HEK293 (cell line): Measurements from ENCODE around the gene KRTAP2-4.

Experiments used
- BCL11B ChIP-seq: fragments of 450-650 bp; formaldehyde crosslinking; IDR thresholded peaks from 2 replicates; pipeline ENCODE4 v1.5.1; 2016; ENCODE audit warnings: low read depth, missing biosample characterization, missing genetic modification characterization
- KLF10 ChIP-seq: fragments of 450-650 bp; IDR thresholded peaks from 2 replicates; pipeline ENCODE4 v1.5.1; 2018; ENCODE audit warnings: missing biosample characterization, mild to moderate bottlenecking, missing genetic modification characterization
- PRDM1 ChIP-seq: fragments of 450-650 bp; formaldehyde crosslinking; IDR thresholded peaks from 2 replicates; pipeline ENCODE4; 2016; ENCODE audit warnings: missing biosample characterization, missing genetic modification characterization
- ZNF146 ChIP-seq: fragments of 450-650 bp; formaldehyde crosslinking; IDR thresholded peaks from 2 replicates; pipeline ENCODE4 v1.5.1; 2016; ENCODE audit warnings: missing biosample characterization, missing genetic modification characterization
- ZNF37A ChIP-seq: fragments of 450-650 bp; IDR thresholded peaks from 2 replicates; pipeline ENCODE4 v1.5.1; 2018; ENCODE audit warnings: missing biosample characterization, missing genetic modification characterization
- ZNF510 ChIP-seq: fragments of 450-650 bp; formaldehyde crosslinking; IDR thresholded peaks from 2 replicates; pipeline ENCODE4 v1.5.1; 2018; ENCODE audit warnings: mild to moderate bottlenecking, missing genetic modification characterization, missing biosample characterization; ENCODE audit not compliant: insufficient replicate concordance
- ZNF549 ChIP-seq: fragments of 450-650 bp; IDR thresholded peaks from 2 replicates; pipeline ENCODE4 v1.5.1; 2018; ENCODE audit warnings: missing biosample characterization, missing genetic modification characterization, mild to moderate bottlenecking, inconsistent platforms, moderate library complexity
- TF ChIP-seq, protein P1 (sequence below): fragments of 450-650 bp; formaldehyde crosslinking; IDR thresholded peaks from 2 replicates; pipeline ENCODE4 v1.5.1; 2016; ENCODE audit warnings: missing biosample characterization, missing genetic modification characterization
- TF ChIP-seq, protein P2 (sequence below): fragments of 450-650 bp; formaldehyde crosslinking; IDR thresholded peaks from 2 replicates; pipeline ENCODE4 v1.5.1; 2016; ENCODE audit warnings: missing biosample characterization, missing genetic modification characterization

DNA sequence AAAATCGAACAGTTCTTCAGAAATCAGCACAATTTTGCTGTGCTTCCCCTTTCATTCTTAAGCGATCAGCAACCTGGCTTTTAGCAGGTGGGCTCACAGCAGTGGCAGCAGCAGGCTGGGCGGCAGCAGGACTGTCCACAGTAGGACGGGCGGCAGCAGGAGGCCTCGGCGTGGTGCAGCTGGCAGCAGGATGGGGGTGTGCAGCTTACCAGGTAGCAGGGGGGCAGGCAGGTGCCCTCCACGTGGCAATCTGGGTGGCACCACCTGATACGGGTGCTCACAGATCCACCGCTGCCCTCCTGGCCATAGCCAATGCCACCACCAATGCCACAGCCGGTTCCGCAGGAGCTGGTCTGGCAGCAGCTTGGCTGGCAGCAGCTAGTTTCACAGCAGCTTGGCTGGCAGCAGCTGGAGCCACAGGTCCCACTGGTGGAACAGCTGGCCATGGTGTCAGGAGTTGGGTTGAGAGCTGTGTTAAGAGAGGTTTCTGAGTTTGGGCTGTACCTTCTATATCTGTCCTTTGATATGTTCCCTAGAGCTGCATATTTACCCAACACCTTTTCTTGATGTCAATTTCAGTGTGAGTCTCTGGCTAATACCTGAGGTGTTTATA, 35.9 kb downstream of the KRTAP2-4 start, which contains the start of gene KRTAP1-4:
- TF ChIP-seq PRDM1 = no peak
- no peak for TF ChIP-seq BCL11B (tag by site-specific recombination)
- TF ChIP-seq KLF10 = no peak
- no peak for TF ChIP-seq ZNF549 (tag by site-specific recombination)
- TF ChIP-seq, protein P1, sequence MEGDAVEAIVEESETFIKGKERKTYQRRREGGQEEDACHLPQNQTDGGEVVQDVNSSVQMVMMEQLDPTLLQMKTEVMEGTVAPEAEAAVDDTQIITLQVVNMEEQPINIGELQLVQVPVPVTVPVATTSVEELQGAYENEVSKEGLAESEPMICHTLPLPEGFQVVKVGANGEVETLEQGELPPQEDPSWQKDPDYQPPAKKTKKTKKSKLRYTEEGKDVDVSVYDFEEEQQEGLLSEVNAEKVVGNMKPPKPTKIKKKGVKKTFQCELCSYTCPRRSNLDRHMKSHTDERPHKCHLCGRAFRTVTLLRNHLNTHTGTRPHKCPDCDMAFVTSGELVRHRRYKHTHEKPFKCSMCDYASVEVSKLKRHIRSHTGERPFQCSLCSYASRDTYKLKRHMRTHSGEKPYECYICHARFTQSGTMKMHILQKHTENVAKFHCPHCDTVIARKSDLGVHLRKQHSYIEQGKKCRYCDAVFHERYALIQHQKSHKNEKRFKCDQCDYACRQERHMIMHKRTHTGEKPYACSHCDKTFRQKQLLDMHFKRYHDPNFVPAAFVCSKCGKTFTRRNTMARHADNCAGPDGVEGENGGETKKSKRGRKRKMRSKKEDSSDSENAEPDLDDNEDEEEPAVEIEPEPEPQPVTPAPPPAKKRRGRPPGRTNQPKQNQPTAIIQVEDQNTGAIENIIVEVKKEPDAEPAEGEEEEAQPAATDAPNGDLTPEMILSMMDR (tag by site-specific recombination) = no peak
- no peak for TF ChIP-seq ZNF510
- no peak for TF ChIP-seq ZNF37A (tag by site-specific recombination)
- TF ChIP-seq, protein P2, sequence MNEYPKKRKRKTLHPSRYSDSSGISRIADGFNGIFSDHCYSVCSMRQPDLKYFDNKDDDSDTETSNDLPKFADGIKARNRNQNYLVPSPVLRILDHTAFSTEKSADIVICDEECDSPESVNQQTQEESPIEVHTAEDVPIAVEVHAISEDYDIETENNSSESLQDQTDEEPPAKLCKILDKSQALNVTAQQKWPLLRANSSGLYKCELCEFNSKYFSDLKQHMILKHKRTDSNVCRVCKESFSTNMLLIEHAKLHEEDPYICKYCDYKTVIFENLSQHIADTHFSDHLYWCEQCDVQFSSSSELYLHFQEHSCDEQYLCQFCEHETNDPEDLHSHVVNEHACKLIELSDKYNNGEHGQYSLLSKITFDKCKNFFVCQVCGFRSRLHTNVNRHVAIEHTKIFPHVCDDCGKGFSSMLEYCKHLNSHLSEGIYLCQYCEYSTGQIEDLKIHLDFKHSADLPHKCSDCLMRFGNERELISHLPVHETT (tag by site-specific recombination) = no peak
- TF ChIP-seq ZNF146 (tag by site-specific recombination) = no peak
